ENCODE results near the gene ELMO1.
A peak's percentile ranks its signal among the peaks of the same experiment; 100 is the strongest.

The ELMO1 gene

GRCh38 chr7:37448636-37449361 lies at the start of gene ELMO1:
TSS of gene ELMO1 (minus strand) at chr7:37448864. CDS start at chr7:37342690, 106,174 bp downstream.
- peak; percentile 79 for DNase-seq

- no peak for DNase-seq
These were observed 48.9 kb upstream of the ELMO1 start for GRCh38 chr7:37497576-37497975.

- DNase-seq: no peak
These were observed 47.0 kb upstream of the ELMO1 start for GRCh38 chr7:37495574-37496184.

- peak; percentile 28 for DNase-seq
These were observed 46.3 kb upstream of the ELMO1 start for GRCh38 chr7:37494926-37495325.

- DNase-seq: no peak
These were observed 45.1 kb upstream of the ELMO1 start for GRCh38 chr7:37493810-37494209.

GRCh38 chr7:37493123-37493522 lies 44.5 kb upstream of the ELMO1 start:
- no peak for DNase-seq

GRCh38 chr7:37491919-37492694 lies 43.4 kb upstream of the ELMO1 start:
- DNase-seq: no peak

- no peak for DNase-seq
These were observed 41.0 kb upstream of the ELMO1 start for GRCh38 chr7:37489703-37490102.

GRCh38 chr7:37488163-37488764 lies 39.6 kb upstream of the ELMO1 start:
- peak; percentile 33 for DNase-seq

GRCh38 chr7:37484426-37485073 lies 35.9 kb upstream of the ELMO1 start:
- no peak for DNase-seq

GRCh38 chr7:37483627-37484026 lies 35.0 kb upstream of the ELMO1 start:
- no peak for DNase-seq

- DNase-seq: no peak
These were observed 34.3 kb upstream of the ELMO1 start for GRCh38 chr7:37482953-37483352.

- no peak for DNase-seq
These were observed 33.8 kb upstream of the ELMO1 start for GRCh38 chr7:37482505-37482904.

- no peak for DNase-seq
These were observed 33.1 kb upstream of the ELMO1 start for GRCh38 chr7:37481722-37482288.

- DNase-seq: no peak
These were observed 32.5 kb upstream of the ELMO1 start for GRCh38 chr7:37481154-37481553.

GRCh38 chr7:37480041-37481031 lies 31.7 kb upstream of the ELMO1 start:
- no peak for DNase-seq

- no peak for DNase-seq
These were observed 28.3 kb upstream of the ELMO1 start for GRCh38 chr7:37476881-37477450.

- DNase-seq: no peak
These were observed 27.8 kb upstream of the ELMO1 start for GRCh38 chr7:37476428-37476827.

- no peak for DNase-seq
These were observed 27.0 kb upstream of the ELMO1 start for GRCh38 chr7:37475646-37476045.

GRCh38 chr7:37471619-37472018 lies 23.0 kb upstream of the ELMO1 start:
- DNase-seq: no peak

- no peak for DNase-seq
These were observed 18.3 kb upstream of the ELMO1 start for GRCh38 chr7:37467002-37467401.

All from GDM1 (cell line).